K562 (cell line): ENCODE measurements around the gene HMG20B. TPM values are rescaled to one million over a fixed set of nuclear protein-coding genes. Genes with fewer than 3 reads are reported as not detected.
A peak's percentile ranks its signal among the peaks of the same experiment; 100 is the strongest.

ENCODE experiments used
- ATAC-seq: fragments of 200-7000 bp; cut with Tn5 transposase; 3 replicates; pipeline ENCODE4 v1.9.1; 2020; ENCODE audit warnings: moderate library complexity
- BruUV-seq: library from RNA; stranded (reverse); fragments of 400-500 nt; replicated peaks from 2 replicates; lab custom pipeline; 2021; lab: Mats Ljungman, UMichigan
- CTCF ChIA-PET: fragments of 300-600 bp; formaldehyde crosslinking; extraction: SDS; loops from one replicate; lab custom pipeline; 2021; ENCODE audit warnings: low intra/inter-chr PET ratio; lab: Yijun Ruan, JAX
- POLR2A ChIA-PET: fragments of 300-600, 350-650 bp; sonication (Branson Sonifier 250); formaldehyde crosslinking; extraction: SDS; loops from one replicate; lab custom pipeline; 2021; ENCODE audit warnings: antibody characterized with exemption, inconsistent platforms; lab: Yijun Ruan, JAX
- DNase-seq, 4 experiments: peaks; one replicate each; pipeline versions ENCODE4 v3.0.0 to v3.0.0-alpha.2; 2011 to 2018; ENCODE audit warnings: low spot score in 3 of 4, mixed read lengths in 3 of 4; ENCODE audit errors: extremely low read depth in 1 of 4
- FAIRE-seq: peaks from 2 replicates; lab custom pipeline; 2011; peaks lifted over from hg19 to GRCh38; lab: Jason Lieb, UNC
- H2AFZ ChIP-seq: 2 replicates; pipeline ENCODE4 v1.6.0; 2011; ENCODE audit warnings: low read depth, low read length, control low read depth, inconsistent platforms
- H3K27ac ChIP-seq: fragments of 200-600 bp; 3 replicates; pipeline ENCODE4 v1.8.0; 2011; ENCODE audit warnings: low read depth, mild to moderate bottlenecking, control low read depth, inconsistent platforms, low read length, moderate library complexity, mixed read lengths; ENCODE audit errors: extremely low read depth
- H3K27me3 ChIP-seq, 2 experiments: fragments of 300-600 bp in 1 of 2; 2 replicates in 1 of 2; 3 replicates in 1 of 2; pipeline versions ENCODE4 v1.6.0 to v1.8.0; 2011; ENCODE audit warnings: inconsistent platforms in 2 of 2, low read length in 2 of 2, mild to moderate bottlenecking in 1 of 2, mixed read lengths in 1 of 2, moderate library complexity in 1 of 2; ENCODE audit not compliant: control insufficient read depth in 2 of 2, insufficient read depth in 2 of 2
- H3K36me3 ChIP-seq: fragments of 300-600 bp; 3 replicates; pipeline ENCODE4 v1.8.0; 2011; ENCODE audit warnings: mild to moderate bottlenecking, low read length, inconsistent platforms; ENCODE audit not compliant: control insufficient read depth, insufficient read depth
- H3K4me1 ChIP-seq, 2 experiments: fragments of 200-600 bp in 1 of 2; replicated peaks in 1 of 2; 2 replicates in 1 of 2; 3 replicates in 1 of 2; pipeline versions ENCODE4 v1.5.1 to v1.8.0; 2011; ENCODE audit warnings: inconsistent platforms in 2 of 2, low read length in 2 of 2, mild to moderate bottlenecking in 1 of 2, mixed read lengths in 1 of 2, moderate library complexity in 1 of 2; ENCODE audit not compliant: control insufficient read depth in 2 of 2, insufficient read depth in 2 of 2
- H3K4me2 ChIP-seq: 2 replicates; pipeline ENCODE4 v1.6.1; 2011; ENCODE audit warnings: low read length, control low read depth, inconsistent platforms, mixed read lengths; ENCODE audit not compliant: insufficient read depth
- H3K4me3 ChIP-seq: fragments of 200-600 bp; sonication (generic), shearing (Covaris generic); 2 replicates; pipeline ENCODE4 v1.5.1; 2016; ENCODE audit warnings: control low read depth, inconsistent platforms
- H3K79me2 ChIP-seq: fragments of 200-600 bp; 3 replicates; pipeline ENCODE4 v1.8.0; 2011; ENCODE audit warnings: low read length, inconsistent platforms; ENCODE audit not compliant: control insufficient read depth, insufficient read depth
- H3K9ac ChIP-seq, 2 experiments: 2 replicates each; pipeline versions ENCODE4 v1.6.0 to v1.6.1; 2011; ENCODE audit warnings: low read depth in 2 of 2, low read length in 2 of 2, control low read depth in 1 of 2, inconsistent platforms in 1 of 2, mild to moderate bottlenecking in 1 of 2, mixed read lengths in 1 of 2; ENCODE audit not compliant: insufficient read depth in 1 of 2
- H3K9me1 ChIP-seq: one replicate; pipeline ENCODE4 v1.6.0; 2011; ENCODE audit warnings: inconsistent platforms, mild to moderate bottlenecking, low read length, moderate library complexity; ENCODE audit not compliant: control insufficient read depth, insufficient read depth
- H3K9me3 ChIP-seq: replicated peaks from 2 replicates; pipeline ENCODE4 v1.5.1; 2011; ENCODE audit warnings: low read depth, low read length, inconsistent platforms; ENCODE audit not compliant: control insufficient read depth, insufficient read depth
- H4K20me1 ChIP-seq: replicated peaks from 2 replicates; pipeline ENCODE4 v1.6.1; 2011; ENCODE audit warnings: low read length, inconsistent platforms, mixed read lengths; ENCODE audit not compliant: control insufficient read depth, insufficient read depth
- CREM ChIP-seq: IDR thresholded peaks from 2 replicates; pipeline ENCODE4 v1.6.1; 2014; ENCODE audit warnings: antibody characterized with exemption, low read depth
- DMBX1 ChIP-seq: fragments of 250-450 bp; sonication (Bioruptor Pico); IDR thresholded peaks from 2 replicates; pipeline ENCODE4 v1.8.0; 2022; ENCODE audit warnings: inconsistent platforms, mild to moderate bottlenecking, moderate library complexity, borderline replicate concordance
- ERF ChIP-seq: fragments of 450-650 bp; formaldehyde crosslinking; IDR thresholded peaks from 2 replicates; pipeline ENCODE4 v1.4.0; 2020; ENCODE audit warnings: mild to moderate bottlenecking, mixed read lengths
- FOXK2 ChIP-seq, 2 experiments: fragments of 450-650 bp; IDR thresholded peaks in 1 of 2; conservative IDR thresholded peaks in 1 of 2; 2 replicates each; pipeline ENCODE4 v1.6.1; 2016; ENCODE audit warnings: low read depth in 2 of 2, mild to moderate bottlenecking in 1 of 2
- GATAD2A ChIP-seq: fragments of 450-650 bp; IDR thresholded peaks from 2 replicates; pipeline ENCODE4 v1.6.1; 2017
- GMEB1 ChIP-seq: fragments of 250-450 bp; sonication (Bioruptor Pico); IDR thresholded peaks from 2 replicates; pipeline ENCODE4 v1.4.0; 2020; ENCODE audit warnings: mild to moderate bottlenecking
- HEY1 ChIP-seq: fragments of 250-450 bp; sonication (Bioruptor Pico); IDR thresholded peaks from 2 replicates; pipeline ENCODE4 v1.5.0; 2020; ENCODE audit warnings: mild to moderate bottlenecking, moderate library complexity, borderline replicate concordance
- HMBOX1 ChIP-seq: sonication (generic); IDR thresholded peaks from 2 replicates; pipeline ENCODE4 v1.6.1; 2016
- MYBL2 ChIP-seq, 2 experiments: fragments of 450-650 bp in 1 of 2; sonication (generic) in 1 of 2; formaldehyde crosslinking in 1 of 2; IDR thresholded peaks; 2 replicates each; pipeline versions ENCODE4 v1.6.1 to v1.8.1; 2017 to 2022; ENCODE audit warnings: borderline replicate concordance in 1 of 2, inconsistent platforms in 1 of 2, low read depth in 1 of 2, mild to moderate bottlenecking in 1 of 2, missing genetic modification reagents in 1 of 2, moderate library complexity in 1 of 2
- NCOA4 ChIP-seq: fragments of 450-650 bp; IDR thresholded peaks from 2 replicates; pipeline ENCODE4 v1.6.1; 2018; ENCODE audit warnings: mild to moderate bottlenecking; ENCODE audit not compliant: partially characterized antibody
- NFYB ChIP-seq: IDR thresholded peaks from 2 replicates; pipeline ENCODE4 v1.6.1; 2011; ENCODE audit warnings: mild to moderate bottlenecking, moderate library complexity; ENCODE audit not compliant: insufficient read length; ENCODE audit errors: extremely low read depth
- NRF1 ChIP-seq, 2 experiments: fragments of 450-650 bp; IDR thresholded peaks in 1 of 2; conservative IDR thresholded peaks in 1 of 2; 2 replicates each; pipeline ENCODE4 v1.6.1; 2014; ENCODE audit warnings: mild to moderate bottlenecking in 2 of 2
- POLR2H ChIP-seq: IDR thresholded peaks from 2 replicates; pipeline ENCODE4 v1.6.1; 2016; ENCODE audit warnings: missing genetic modification characterization, low read depth, mild to moderate bottlenecking, control low read depth, missing compliant biosample characterization, moderate library complexity
- PRMT5 ChIP-seq: sonication (generic); formaldehyde crosslinking; IDR thresholded peaks from 2 replicates; pipeline ENCODE4 v1.5.0; 2020; ENCODE audit warnings: missing genetic modification reagents
- SNIP1 ChIP-seq: fragments of 450-650 bp; IDR thresholded peaks from 2 replicates; pipeline ENCODE4 v1.7.1; 2017; ENCODE audit warnings: low read depth, mild to moderate bottlenecking
- SP1 ChIP-seq: sonication (generic); formaldehyde crosslinking; IDR thresholded peaks from 2 replicates; pipeline ENCODE4 v1.8.1; 2022; ENCODE audit warnings: mild to moderate bottlenecking, missing genetic modification reagents
- TCF7L2 ChIP-seq: fragments of 150-350 bp; IDR thresholded peaks from 2 replicates; pipeline ENCODE4 v1.6.1; 2016; ENCODE audit warnings: low read depth, mild to moderate bottlenecking, low read length, moderate library complexity
- ZC3H8 ChIP-seq: fragments of 450-650 bp; IDR thresholded peaks from 2 replicates; pipeline ENCODE4 v1.6.1; 2017
- ZNF384 ChIP-seq: IDR thresholded peaks from 2 replicates; pipeline ENCODE4 v1.6.1; 2012; ENCODE audit warnings: low read depth, low read length, improper control_type of control experiment
- WGBS: fragments of 100-300 bp; shearing (Covaris generic); methylation state at CpG from one replicate; pipeline ENCODE4 v1.1.6; 2016; ENCODE audit warnings: low coverage, mixed read lengths; ENCODE audit not compliant: insufficient coverage; ENCODE audit errors: missing lambda C conversion rate; 5-methylcytosine and 5-hydroxymethylcytosine counted together
- in situ Hi-C: fragments of 300-500 bp; cut with MboI; formaldehyde crosslinking; loops from 4 replicates; pipeline ENCODE4 v1.15.0; 2018; ENCODE audit warnings: inconsistent platforms, mixed read lengths
- intact Hi-C: fragments of 100-400 bp; cut with micrococcal nuclease; formaldehyde crosslinking; loops from 2 replicates; pipeline ENCODE4 v1.14.2; 2022
- polyA plus RNA-seq, 8 experiments: library from polyadenylated mRNA; depleted of rRNA in 4 of 8; stranded (reverse) in 5 of 8; unstranded in 3 of 8; fragments of >200 nt; fragmentation: Nextera tagmentation in 2 of 8; fragmentation: Illumina TruSeq in 1 of 8; extraction: Ambion mirVana in 2 of 8; extraction: Trizol in 1 of 8; gene quantifications; 2 replicates each; pipeline versions ENCODE4 v1.2.1 to v1.2.3, GENCODE V29; 2011 to 2014; ENCODE audit warnings: inconsistent platforms in 1 of 8, missing spikeins in 1 of 8
- total RNA-seq, 7 experiments: library from RNA; depleted of rRNA in 6 of 7; stranded (reverse); fragments of >200 nt in 6 of 7; fragmentation: Illumina TruSeq in 2 of 7; extraction: Trizol in 2 of 7; gene quantifications; 2 replicates each; pipeline versions ENCODE4 v1.2.1 to v1.2.3, GENCODE V29; 2011 to 2021; ENCODE audit warnings: low replicate concordance in 1 of 7

HMG20B gene
- total and polyA plus RNA-seq, 9 of the 15 experiments (the other 6 are each of a cell fraction or from before 2014, with no cell fraction given), result 0.35 to 172 (median 38.6) TPM

- no peaks in the 10 kb centered on the region for H4K20me1 ChIP-seq
- ChIA-PET POLR2A (interaction anchor here (0.5 to 4.0 kb wide), 15 partner anchors 12 to 833 kb away, joined by 3 to 29 read pairs (median 4); partner anchors contain the start of gene MFSD12), CTCF (no interaction called here)
- WGBS, result 3% methylated on average over 3 of the region's 3 CpGs
- H3K9me3 ChIP-seq, result no peaks in the 10 kb centered on the region; the same call in 1 of the 2 replicates
- H3K4me1 ChIP-seq, result peaks cover 42 to 98% of the 10 kb centered on the region in 2 experiments
- no peaks in the 10 kb centered on the region for H3K27me3 ChIP-seq
- peaks cover 47% of the 10 kb centered on the region for H3K79me2 ChIP-seq
- peak overlapping the region; percentile 79 for H2AFZ ChIP-seq
- peak in 2 of 4 experiments; percentile 84 to 89 for DNase-seq
- ATAC-seq, result peak; percentile 36
- peak; percentile 99 for FAIRE-seq
- in situ Hi-C loops, result no loop called here
- H3K9ac ChIP-seq, result peak overlapping the region; percentile 92
- H3K4me3 ChIP-seq, result peak overlapping the region; percentile 89
- peak overlapping the region; percentile 91 for H3K4me2 ChIP-seq
- intact Hi-C loops, result loop anchor here (10.0 kb wide), 1 partner anchor 63 kb away; no protein-coding TSS in a partner anchor
- peaks cover 47% of the 10 kb centered on the region; the same call in 2 of the 3 replicates for H3K36me3 ChIP-seq
- no TSS peak for BruUV-seq
- H3K27ac ChIP-seq, result peak overlapping the region; percentile 98
- H3K9me1 ChIP-seq, result peaks cover 2% of the 10 kb centered on the region
- TF ChIP-seq ZC3H8, result no peak
- no peak for TF ChIP-seq PRMT5 (CRISPR knock-in tag)
- TF ChIP-seq ERF (CRISPR knock-in tag), result no peak
- no peak for TF ChIP-seq GMEB1
- no peak for TF ChIP-seq HMBOX1
- TF ChIP-seq FOXK2 (conservative IDR thresholded peaks at IDR 0.05 in 1 of 2, IDR thresholded peaks at IDR 0.05 in 1 of 2; ENCODE audit: low read depth in 2 of 2), result no peak
- TF ChIP-seq DMBX1 (CRISPR knock-in tag), result peak; percentile 52; the same call in 1 of the 2 replicates
- TF ChIP-seq NCOA4, result no peak
- TF ChIP-seq NFYB, result no peak
- no peak for TF ChIP-seq SNIP1
- no peak for TF ChIP-seq SP1
- no peak for TF ChIP-seq MYBL2 (IDR thresholded peaks at IDR 0.05; ENCODE audit: low read depth)
- TF ChIP-seq MYBL2 (CRISPR knock-in tag; IDR thresholded peaks at IDR 0.05; ENCODE audit: borderline replicate concordance), result no peak
- TF ChIP-seq TCF7L2, result no peak
- TF ChIP-seq POLR2H (tag), result no peak; the same call in 1 of the 2 replicates
- peak; percentile 51; the same call in 1 of the 2 replicates for TF ChIP-seq GATAD2A
- no peak for TF ChIP-seq HEY1
- no peak for TF ChIP-seq NRF1 (conservative IDR thresholded peaks at IDR 0.05 in 1 of 2, IDR thresholded peaks at IDR 0.05 in 1 of 2)
- peak; percentile 65 for TF ChIP-seq CREM
- no peak for TF ChIP-seq ZNF384
Measured at GRCh38 chr19:3608079-3608641, 35.4 kb downstream of the HMG20B start.
